ENCODE results near the gene NEURL1. TPM values are rescaled to one million over a fixed set of nuclear protein-coding genes. Genes with fewer than 3 reads are reported as not detected.

The NEURL1 gene
- polyA plus RNA-seq (2012; ENCODE audit: insufficient read length, low read depth), result 0.75 TPM

GRCh38 chr10:103493362-103493915 lies at the start of gene NEURL1:
TSS of gene NEURL1 (plus strand) at chr10:103493705. CDS start at chr10:103494388, 683 bp downstream.
- TF ChIP-seq FOXP2 (optimal IDR thresholded peaks at IDR 0.05; ENCODE audit: borderline replicate concordance, extremely low read depth, extremely low read length, insufficient read depth) (no peak), POLR2AphosphoS5 (IDR thresholded peaks at IDR 0.05; ENCODE audit: low read depth, low read length) (no peak), SIN3A (IDR thresholded peaks at IDR 0.05; ENCODE audit: borderline replicate concordance, insufficient read depth, low read length) (no peak), TAF1 (IDR thresholded peaks at IDR 0.05; ENCODE audit: borderline replicate concordance, insufficient read depth, low read length) (no peak)
- TF ChIP-seq, protein P1, sequence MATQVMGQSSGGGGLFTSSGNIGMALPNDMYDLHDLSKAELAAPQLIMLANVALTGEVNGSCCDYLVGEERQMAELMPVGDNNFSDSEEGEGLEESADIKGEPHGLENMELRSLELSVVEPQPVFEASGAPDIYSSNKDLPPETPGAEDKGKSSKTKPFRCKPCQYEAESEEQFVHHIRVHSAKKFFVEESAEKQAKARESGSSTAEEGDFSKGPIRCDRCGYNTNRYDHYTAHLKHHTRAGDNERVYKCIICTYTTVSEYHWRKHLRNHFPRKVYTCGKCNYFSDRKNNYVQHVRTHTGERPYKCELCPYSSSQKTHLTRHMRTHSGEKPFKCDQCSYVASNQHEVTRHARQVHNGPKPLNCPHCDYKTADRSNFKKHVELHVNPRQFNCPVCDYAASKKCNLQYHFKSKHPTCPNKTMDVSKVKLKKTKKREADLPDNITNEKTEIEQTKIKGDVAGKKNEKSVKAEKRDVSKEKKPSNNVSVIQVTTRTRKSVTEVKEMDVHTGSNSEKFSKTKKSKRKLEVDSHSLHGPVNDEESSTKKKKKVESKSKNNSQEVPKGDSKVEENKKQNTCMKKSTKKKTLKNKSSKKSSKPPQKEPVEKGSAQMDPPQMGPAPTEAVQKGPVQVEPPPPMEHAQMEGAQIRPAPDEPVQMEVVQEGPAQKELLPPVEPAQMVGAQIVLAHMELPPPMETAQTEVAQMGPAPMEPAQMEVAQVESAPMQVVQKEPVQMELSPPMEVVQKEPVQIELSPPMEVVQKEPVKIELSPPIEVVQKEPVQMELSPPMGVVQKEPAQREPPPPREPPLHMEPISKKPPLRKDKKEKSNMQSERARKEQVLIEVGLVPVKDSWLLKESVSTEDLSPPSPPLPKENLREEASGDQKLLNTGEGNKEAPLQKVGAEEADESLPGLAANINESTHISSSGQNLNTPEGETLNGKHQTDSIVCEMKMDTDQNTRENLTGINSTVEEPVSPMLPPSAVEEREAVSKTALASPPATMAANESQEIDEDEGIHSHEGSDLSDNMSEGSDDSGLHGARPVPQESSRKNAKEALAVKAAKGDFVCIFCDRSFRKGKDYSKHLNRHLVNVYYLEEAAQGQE (IDR thresholded peaks at IDR 0.05; ENCODE audit: insufficient read depth in 1 of 2, low read depth in 2 of 2, low read length in 2 of 2), result no peak

DNA sequence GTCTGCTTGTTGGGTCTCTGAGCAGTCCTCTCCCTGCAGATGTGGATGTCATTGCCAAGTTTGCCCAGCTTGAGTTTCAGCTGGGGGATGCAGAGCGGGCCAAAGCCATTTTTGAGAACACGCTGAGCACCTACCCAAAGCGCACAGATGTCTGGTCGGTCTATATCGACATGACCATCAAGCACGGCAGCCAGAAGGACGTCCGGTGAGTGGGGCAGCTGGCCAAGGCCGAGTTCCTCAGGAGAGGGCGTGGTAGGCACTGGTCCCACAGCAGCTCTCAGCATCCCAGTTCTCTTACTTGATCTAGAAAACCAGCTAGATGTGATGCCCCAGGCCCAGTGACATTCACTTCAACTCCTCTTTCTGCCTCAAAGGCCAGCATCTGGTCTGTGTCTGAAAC lies 49.0 kb upstream of the NEURL1 start:
- TF ChIP-seq SIN3A (IDR thresholded peaks at IDR 0.05; ENCODE audit: borderline replicate concordance, insufficient read depth, low read length), result no peak
- no peak for TF ChIP-seq POLR2AphosphoS5 (IDR thresholded peaks at IDR 0.05; ENCODE audit: low read depth, low read length)
- no peak for TF ChIP-seq FOXP2 (optimal IDR thresholded peaks at IDR 0.05; ENCODE audit: borderline replicate concordance, extremely low read depth, extremely low read length, insufficient read depth)
- TF ChIP-seq, protein P1 (IDR thresholded peaks at IDR 0.05; ENCODE audit: insufficient read depth in 1 of 2, low read depth in 2 of 2, low read length in 2 of 2), result no peak
- no peak for TF ChIP-seq TAF1 (IDR thresholded peaks at IDR 0.05; ENCODE audit: borderline replicate concordance, insufficient read depth, low read length)

DNA sequence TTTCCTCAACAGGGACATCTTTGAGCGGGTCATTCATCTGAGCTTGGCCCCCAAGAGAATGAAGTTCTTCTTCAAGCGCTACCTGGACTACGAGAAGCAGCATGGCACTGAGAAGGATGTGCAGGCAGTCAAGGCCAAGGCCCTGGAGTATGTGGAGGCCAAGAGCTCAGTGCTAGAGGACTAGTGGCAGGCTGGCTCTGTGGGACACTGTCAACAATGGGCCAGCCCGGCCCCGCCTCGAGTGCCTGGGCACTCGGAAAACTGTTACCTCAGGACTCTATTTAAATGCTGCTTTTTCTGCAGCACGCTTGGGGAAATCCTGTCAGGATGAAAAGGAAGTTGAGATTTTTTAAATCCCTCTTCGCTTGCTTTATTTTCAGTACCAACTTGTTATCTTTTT lies 48.1 kb upstream of the NEURL1 start:
- TF ChIP-seq SIN3A (IDR thresholded peaks at IDR 0.05; ENCODE audit: borderline replicate concordance, insufficient read depth, low read length), result no peak
- TF ChIP-seq TAF1 (IDR thresholded peaks at IDR 0.05; ENCODE audit: borderline replicate concordance, insufficient read depth, low read length), result no peak

- TF ChIP-seq, protein P1 (IDR thresholded peaks at IDR 0.05; ENCODE audit: insufficient read depth in 1 of 2, low read depth in 2 of 2, low read length in 2 of 2), result no peak
- TF ChIP-seq SIN3A (IDR thresholded peaks at IDR 0.05; ENCODE audit: borderline replicate concordance, insufficient read depth, low read length) (no peak), POLR2AphosphoS5 (IDR thresholded peaks at IDR 0.05; ENCODE audit: low read depth, low read length) (no peak), TAF1 (IDR thresholded peaks at IDR 0.05; ENCODE audit: borderline replicate concordance, insufficient read depth, low read length) (no peak), FOXP2 (optimal IDR thresholded peaks at IDR 0.05; ENCODE audit: borderline replicate concordance, extremely low read depth, extremely low read length, insufficient read depth) (no peak)
Observed at GRCh38 chr10:103445767-103446567, 47.5 kb upstream of the NEURL1 start.

DNA sequence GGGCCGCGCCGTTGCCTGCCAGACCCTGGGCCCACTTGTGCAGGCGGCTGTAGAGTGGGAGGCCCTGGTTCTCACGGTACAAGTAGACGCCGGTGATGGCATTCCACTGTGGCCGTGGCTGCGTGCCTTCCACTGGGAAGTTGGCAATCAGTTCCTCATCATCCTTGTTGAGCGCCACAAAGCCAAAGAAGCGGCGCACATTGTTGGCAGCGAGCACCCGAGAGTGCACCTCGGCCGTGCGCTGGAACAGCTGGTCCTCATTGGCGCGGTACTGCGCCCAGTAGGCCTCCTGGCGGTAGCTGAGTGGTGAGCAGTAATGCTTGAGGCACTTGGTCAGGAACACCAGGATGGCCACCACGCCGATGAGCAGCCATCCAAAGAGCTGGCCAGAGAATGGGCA lies 46.3 kb upstream of the NEURL1 start:
- TF ChIP-seq SIN3A (IDR thresholded peaks at IDR 0.05; ENCODE audit: borderline replicate concordance, insufficient read depth, low read length), result no peak
- TF ChIP-seq FOXP2 (optimal IDR thresholded peaks at IDR 0.05; ENCODE audit: borderline replicate concordance, extremely low read depth, extremely low read length, insufficient read depth), result no peak
- no peak for TF ChIP-seq TAF1 (IDR thresholded peaks at IDR 0.05; ENCODE audit: borderline replicate concordance, insufficient read depth, low read length)
- TF ChIP-seq, protein P1 (IDR thresholded peaks at IDR 0.05; ENCODE audit: insufficient read depth in 1 of 2, low read depth in 2 of 2, low read length in 2 of 2), result no peak
- TF ChIP-seq POLR2AphosphoS5 (IDR thresholded peaks at IDR 0.05; ENCODE audit: low read depth, low read length), result no peak
